Testis (tissue), 3 donors: ENCODE results near the gene CACNA1I. TPM values are rescaled to one million over a fixed set of nuclear protein-coding genes. Genes with fewer than 3 reads are reported as not detected.

Experiments used
- DNase-seq: peaks from one replicate; pipeline ENCODE4 v3.0.0-alpha.2; 2019
- H3K27ac ChIP-seq, 2 donors: fragments of 200-600 bp; sonication (generic); one replicate each; pipeline ENCODE4 v1.5.1; 2019
- H3K27me3 ChIP-seq: fragments of 200-600 bp; sonication (generic); one replicate; pipeline ENCODE4 v1.5.1; 2019
- H3K36me3 ChIP-seq: fragments of 200-600 bp; sonication (generic); one replicate; pipeline ENCODE4 v1.5.1; 2017; ENCODE audit warnings: low read depth; ENCODE audit errors: missing control alignments
- H3K4me1 ChIP-seq: fragments of 200-600 bp; sonication (generic); one replicate; pipeline ENCODE4 v1.5.1; 2019
- H3K4me3 ChIP-seq, 2 donors: fragments of 200-600 bp; sonication (generic); one replicate each; pipeline ENCODE4 v1.5.1; 2017 to 2019
- H3K9me3 ChIP-seq: fragments of 200-600 bp; sonication (generic); one replicate; pipeline ENCODE4 v1.5.1; 2017
- POLR2A ChIP-seq: fragments of 450-650 bp; IDR thresholded peaks from one replicate; pipeline ENCODE4 v1.6.1; 2017; ENCODE audit warnings: antibody characterized with exemption, mild to moderate bottlenecking, moderate library complexity
- WGBS, 2 donors: methylation state at CpG; one replicate each; pipeline ENCODE4 v1.1.5; 2018; 5-methylcytosine and 5-hydroxymethylcytosine counted together
- intact Hi-C: fragments of 100-400 bp; cut with DNase I; formaldehyde crosslinking; loops from one replicate; pipeline ENCODE4 v1.15.1; 2023; ENCODE audit warnings: low total_unique reads
- polyA plus RNA-seq: library from polyadenylated mRNA; stranded (reverse); fragments of 350-450 nt; fragmentation: Illumina TruSeq; extraction: RNeasy Lipid Tissue Mini Kit (QIAGEN cat#74804); gene quantifications from one replicate; pipeline ENCODE4 v1.2.3, GENCODE V29; 2014; ENCODE audit warnings: low read depth, low replicate concordance; ENCODE audit not compliant: insufficient read depth
- total RNA-seq, 2 donors: library from RNA; depleted of rRNA; stranded (reverse); fragments of >200 nt; gene quantifications; one replicate each; pipeline ENCODE4 v1.2.3, GENCODE V29; 2016
- TF ChIP-seq, protein P1 (sequence below), 3 experiments: fragments of 450-650 bp in 2 of 3; fragments of 200-600 bp in 1 of 3; sonication (generic) in 1 of 3; IDR thresholded peaks; one replicate each; pipeline ENCODE4 v1.5.1; 2016 to 2019; ENCODE audit warnings: antibody characterized with exemption in 3 of 3, mild to moderate bottlenecking in 2 of 3, moderate library complexity in 1 of 3

Gene CACNA1I
- total and polyA plus RNA-seq, 3 donors from 2014 or later: 1.3 to 2.0 (median 1.7) TPM

GRCh38 chr22:39718921-39719475, 148.4 kb downstream of the CACNA1I start:
- 78 to 86% methylated on average over 8 of the region's 8 CpGs for WGBS, 2 donors
- Histone ChIP-seq H3K27me3 (no peaks in the 10 kb centered on the region), H3K27ac (peak overlapping the region in 1 of 2 donors; percentile 30), H3K4me1 (peaks cover 20% of the 10 kb centered on the region), H3K4me3 (no peak overlapping the region), H3K36me3 (no peaks in the 10 kb centered on the region), H3K9me3 (no peaks in the 10 kb centered on the region)
- TF ChIP-seq POLR2A: no peak
- TF ChIP-seq, protein P1, sequence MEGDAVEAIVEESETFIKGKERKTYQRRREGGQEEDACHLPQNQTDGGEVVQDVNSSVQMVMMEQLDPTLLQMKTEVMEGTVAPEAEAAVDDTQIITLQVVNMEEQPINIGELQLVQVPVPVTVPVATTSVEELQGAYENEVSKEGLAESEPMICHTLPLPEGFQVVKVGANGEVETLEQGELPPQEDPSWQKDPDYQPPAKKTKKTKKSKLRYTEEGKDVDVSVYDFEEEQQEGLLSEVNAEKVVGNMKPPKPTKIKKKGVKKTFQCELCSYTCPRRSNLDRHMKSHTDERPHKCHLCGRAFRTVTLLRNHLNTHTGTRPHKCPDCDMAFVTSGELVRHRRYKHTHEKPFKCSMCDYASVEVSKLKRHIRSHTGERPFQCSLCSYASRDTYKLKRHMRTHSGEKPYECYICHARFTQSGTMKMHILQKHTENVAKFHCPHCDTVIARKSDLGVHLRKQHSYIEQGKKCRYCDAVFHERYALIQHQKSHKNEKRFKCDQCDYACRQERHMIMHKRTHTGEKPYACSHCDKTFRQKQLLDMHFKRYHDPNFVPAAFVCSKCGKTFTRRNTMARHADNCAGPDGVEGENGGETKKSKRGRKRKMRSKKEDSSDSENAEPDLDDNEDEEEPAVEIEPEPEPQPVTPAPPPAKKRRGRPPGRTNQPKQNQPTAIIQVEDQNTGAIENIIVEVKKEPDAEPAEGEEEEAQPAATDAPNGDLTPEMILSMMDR (IDR thresholded peaks at IDR 0.05): no peak
- no peak for DNase-seq
- intact Hi-C loops: no loop called here

- Histone ChIP-seq H3K27ac (no peak overlapping the region), H3K4me3 (no peak overlapping the region), H3K9me3 (no peaks in the 10 kb centered on the region), H3K36me3 (no peaks in the 10 kb centered on the region), H3K4me1 (peaks cover 26% of the 10 kb centered on the region), H3K27me3 (no peaks in the 10 kb centered on the region)
- intact Hi-C loops: no loop called here
- TF ChIP-seq POLR2A: no peak
- TF ChIP-seq, protein P1 (IDR thresholded peaks at IDR 0.05): no peak
- no peak for DNase-seq
- 91 to 92% methylated on average over 9 to 15 of the region's 15 CpGs for WGBS, 2 donors
These were observed 149.3 kb downstream of the CACNA1I start for GRCh38 chr22:39719559-39720450.

GRCh38 chr22:39721206-39722031, 150.9 kb downstream of the CACNA1I start:
- DNase-seq: peak; percentile 25
- no peak for TF ChIP-seq POLR2A
- TF ChIP-seq, protein P1 (IDR thresholded peaks at IDR 0.05): no peak
- H3K27me3 ChIP-seq: no peaks in the 10 kb centered on the region
- no peaks in the 10 kb centered on the region for H3K36me3 ChIP-seq
- H3K4me3 ChIP-seq: no peak overlapping the region
- no peaks in the 10 kb centered on the region for H3K9me3 ChIP-seq
- WGBS, 2 donors: 42 to 75% methylated on average over 9 of the region's 9 CpGs
- peak overlapping the region in 1 of 2 donors; percentile 28 for H3K27ac ChIP-seq
- intact Hi-C loops: no loop called here
- peaks cover 28% of the 10 kb centered on the region for H3K4me1 ChIP-seq

DNA sequence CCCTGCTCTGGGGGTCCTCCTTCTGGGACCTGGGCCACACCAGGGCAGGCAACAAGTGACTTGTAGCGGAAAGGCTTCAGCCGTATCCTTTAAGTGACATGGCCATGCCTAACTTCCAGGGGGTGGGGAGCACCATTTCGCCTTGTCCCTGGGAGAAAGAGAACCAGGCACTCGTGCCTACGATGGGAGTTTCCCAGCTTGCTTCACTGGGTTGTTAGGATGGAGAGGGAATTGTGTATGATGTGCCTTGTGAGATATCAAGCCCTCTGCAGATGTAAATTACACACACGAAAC, 151.4 kb downstream of the CACNA1I start:
- no peak for DNase-seq
- TF ChIP-seq POLR2A: no peak
- TF ChIP-seq, protein P1 (IDR thresholded peaks at IDR 0.05): no peak
- Histone ChIP-seq H3K36me3 (no peaks in the 10 kb centered on the region), H3K27ac (peak overlapping the region in 1 of 2 donors; percentile 28), H3K27me3 (no peaks in the 10 kb centered on the region), H3K9me3 (no peaks in the 10 kb centered on the region), H3K4me1 (peaks cover 28% of the 10 kb centered on the region), H3K4me3 (no peak overlapping the region)
- 87 to 97% methylated on average over 6 of the region's 6 CpGs for WGBS, 2 donors
- intact Hi-C loops: no loop called here
